ENCODE results near the gene PEX14.

The PEX14 gene

DNA sequence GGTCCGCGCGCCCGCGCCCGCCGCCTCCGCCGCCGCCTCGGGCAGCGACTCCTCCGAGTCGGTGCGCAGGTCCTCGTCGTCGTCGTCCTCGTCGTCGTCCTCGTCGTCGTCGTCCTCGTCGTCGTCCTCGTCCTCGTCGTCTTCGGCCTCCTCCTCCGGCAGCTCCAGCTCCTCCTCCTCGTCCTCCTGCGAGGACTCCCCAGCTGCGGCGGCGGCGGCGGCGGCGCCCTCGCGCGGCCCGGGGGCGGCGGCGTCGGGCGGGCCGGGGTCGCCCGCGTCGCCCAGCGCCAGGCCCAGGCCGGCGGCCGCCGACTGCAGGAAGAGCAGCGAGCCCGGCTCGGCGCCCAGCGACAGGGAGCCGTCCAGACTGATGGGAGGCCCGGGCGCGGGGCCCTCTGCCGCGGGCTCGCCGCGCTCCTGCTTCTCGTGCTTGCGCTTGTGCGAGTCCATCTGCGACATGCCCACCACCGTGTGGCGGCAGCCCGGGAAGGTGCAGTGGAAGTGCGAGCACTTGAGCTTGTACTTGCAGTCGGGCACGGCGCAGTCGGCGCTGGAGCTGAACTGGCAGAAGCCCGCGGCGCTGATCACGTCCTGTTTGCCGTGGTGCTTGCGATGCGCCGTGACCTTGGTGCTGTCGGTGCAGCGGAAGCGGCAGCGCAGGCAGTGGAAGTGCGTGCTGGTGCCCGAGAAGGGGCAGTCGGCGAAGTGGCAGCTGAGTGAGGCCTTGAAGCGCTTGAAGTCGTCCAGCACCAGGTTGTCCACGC is 164.4 kb downstream of the PEX14 start:
- TF ChIP-seq, protein P1, sequence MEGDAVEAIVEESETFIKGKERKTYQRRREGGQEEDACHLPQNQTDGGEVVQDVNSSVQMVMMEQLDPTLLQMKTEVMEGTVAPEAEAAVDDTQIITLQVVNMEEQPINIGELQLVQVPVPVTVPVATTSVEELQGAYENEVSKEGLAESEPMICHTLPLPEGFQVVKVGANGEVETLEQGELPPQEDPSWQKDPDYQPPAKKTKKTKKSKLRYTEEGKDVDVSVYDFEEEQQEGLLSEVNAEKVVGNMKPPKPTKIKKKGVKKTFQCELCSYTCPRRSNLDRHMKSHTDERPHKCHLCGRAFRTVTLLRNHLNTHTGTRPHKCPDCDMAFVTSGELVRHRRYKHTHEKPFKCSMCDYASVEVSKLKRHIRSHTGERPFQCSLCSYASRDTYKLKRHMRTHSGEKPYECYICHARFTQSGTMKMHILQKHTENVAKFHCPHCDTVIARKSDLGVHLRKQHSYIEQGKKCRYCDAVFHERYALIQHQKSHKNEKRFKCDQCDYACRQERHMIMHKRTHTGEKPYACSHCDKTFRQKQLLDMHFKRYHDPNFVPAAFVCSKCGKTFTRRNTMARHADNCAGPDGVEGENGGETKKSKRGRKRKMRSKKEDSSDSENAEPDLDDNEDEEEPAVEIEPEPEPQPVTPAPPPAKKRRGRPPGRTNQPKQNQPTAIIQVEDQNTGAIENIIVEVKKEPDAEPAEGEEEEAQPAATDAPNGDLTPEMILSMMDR (conservative IDR thresholded peaks at IDR 0.05; ENCODE audit: low read depth) = no peak
- peak overlapping the region; percentile 62 for H3K27ac ChIP-seq
- POLR2A ChIA-PET (ENCODE audit: low non-redundant PET) = no interaction called here
- no peak for DNase-seq (ENCODE audit: low spot score)
- CTCF ChIA-PET = no interaction called here

DNA sequence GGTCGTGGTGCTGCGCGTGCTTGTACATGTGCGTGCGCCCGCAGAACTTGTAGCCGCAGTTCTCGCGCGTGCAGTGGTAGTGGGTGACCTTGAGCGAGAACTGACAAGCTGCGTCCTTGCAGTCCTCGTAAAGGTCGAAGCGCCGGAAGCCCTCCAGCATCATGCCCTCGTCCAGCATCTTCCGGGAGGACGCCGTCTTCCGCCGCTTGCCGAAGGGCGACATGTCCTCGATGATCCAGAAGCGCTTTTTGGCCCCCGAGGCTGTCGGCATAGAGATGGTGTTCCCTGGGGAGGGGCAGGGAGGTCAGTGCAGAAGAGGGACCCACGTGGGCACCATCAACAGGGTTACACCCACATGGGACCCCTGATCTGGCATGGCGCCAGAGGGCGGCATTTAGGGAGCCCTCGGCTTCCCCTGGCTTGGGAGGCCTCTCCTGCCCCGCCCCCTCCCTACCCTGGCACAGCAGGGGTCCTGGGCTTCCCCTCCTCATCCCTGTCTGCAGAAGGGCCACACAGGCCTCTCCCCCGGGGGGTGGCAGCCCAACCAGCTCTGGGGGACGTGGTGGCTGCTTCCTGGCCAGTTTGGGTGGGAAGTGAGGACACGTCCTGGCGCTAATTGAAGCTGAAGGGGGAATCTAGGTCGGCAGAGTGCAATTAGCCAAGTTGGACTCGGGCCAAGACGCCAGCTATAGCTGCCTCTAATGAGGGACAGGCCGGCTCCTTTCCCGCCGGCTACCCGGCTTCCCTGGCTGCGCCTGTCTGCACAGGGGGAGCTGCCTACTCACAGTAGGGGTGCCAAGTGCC is 165.2 kb downstream of the PEX14 start:
- TF ChIP-seq, protein P1 (conservative IDR thresholded peaks at IDR 0.05; ENCODE audit: low read depth) = no peak
- POLR2A ChIA-PET (ENCODE audit: low non-redundant PET) = no interaction called here
- DNase-seq (ENCODE audit: low spot score) = no peak
- H3K27ac ChIP-seq = peak overlapping the region; percentile 62
- CTCF ChIA-PET = no interaction called here

DNA sequence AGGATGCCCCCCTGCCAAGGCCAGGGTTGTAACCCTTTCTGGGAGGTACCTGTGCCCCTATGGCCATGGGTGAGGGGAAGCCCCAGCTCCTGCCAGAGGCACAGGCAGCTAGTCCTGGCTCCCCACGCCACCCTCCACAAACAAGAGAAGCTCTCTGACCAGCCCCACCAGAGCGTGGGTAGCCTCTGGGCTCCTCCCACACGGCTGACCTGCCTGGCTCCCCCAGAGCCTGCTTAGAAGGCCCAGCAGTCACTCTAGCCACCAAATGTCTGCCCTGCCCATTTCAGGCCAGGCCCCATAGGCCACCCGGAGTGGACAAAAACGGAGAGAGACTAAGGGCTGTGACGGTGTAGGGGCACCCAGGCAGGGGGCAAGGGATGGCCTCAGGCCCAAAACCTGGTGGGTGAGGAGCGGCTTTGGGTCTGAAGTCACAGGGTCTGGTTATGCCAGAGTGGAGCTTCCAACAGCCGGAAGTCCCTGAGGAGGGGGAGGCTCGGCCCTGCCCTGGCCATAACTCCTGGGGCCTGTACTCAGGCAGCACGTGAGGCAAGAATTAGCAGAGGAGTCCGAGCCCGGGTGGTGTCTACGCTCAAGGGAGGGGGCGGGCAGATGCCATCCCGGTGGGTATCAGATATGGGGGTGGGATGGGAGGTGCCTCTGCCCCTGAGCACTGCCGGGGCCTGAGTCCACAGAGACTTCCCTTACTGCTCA is 166.2 kb downstream of the PEX14 start:
- TF ChIP-seq, protein P1 (conservative IDR thresholded peaks at IDR 0.05; ENCODE audit: low read depth) = no peak
- H3K27ac ChIP-seq = peak overlapping the region; percentile 62
- no peak for DNase-seq (ENCODE audit: low spot score)
- ChIA-PET CTCF (interaction anchor here (0.5 kb wide), 1 partner anchor 127 kb away, joined by 3 read pairs; no protein-coding TSS in a partner anchor), POLR2A (ENCODE audit: low non-redundant PET) (no interaction called here)

DNA sequence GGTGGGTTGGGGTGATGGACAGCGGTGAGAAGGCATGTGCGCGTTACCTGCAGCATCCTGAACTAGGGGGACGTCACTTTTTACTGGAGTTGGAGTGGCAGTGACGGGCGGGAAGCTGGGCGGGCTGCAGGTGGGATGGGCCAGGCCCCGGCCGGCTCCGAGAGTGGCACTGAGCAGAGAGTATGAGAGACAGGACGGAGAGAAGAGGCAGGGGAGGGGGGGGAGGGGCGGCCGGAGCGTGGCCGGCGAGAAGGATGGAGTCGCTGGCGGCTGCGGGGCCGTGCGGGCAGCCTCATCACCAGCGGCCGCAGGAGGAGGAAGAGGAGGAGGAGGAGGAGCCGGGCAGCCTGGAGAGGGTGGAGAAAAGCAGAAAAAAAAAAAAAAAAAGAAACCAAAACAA is 167.2 kb downstream of the PEX14 start:
- TF ChIP-seq, protein P1 (conservative IDR thresholded peaks at IDR 0.05; ENCODE audit: low read depth) = no peak
- POLR2A ChIA-PET (ENCODE audit: low non-redundant PET) = no interaction called here
- peak overlapping the region; percentile 62 for H3K27ac ChIP-seq
- CTCF ChIA-PET = no interaction called here
- DNase-seq (ENCODE audit: low spot score) = no peak

DNA sequence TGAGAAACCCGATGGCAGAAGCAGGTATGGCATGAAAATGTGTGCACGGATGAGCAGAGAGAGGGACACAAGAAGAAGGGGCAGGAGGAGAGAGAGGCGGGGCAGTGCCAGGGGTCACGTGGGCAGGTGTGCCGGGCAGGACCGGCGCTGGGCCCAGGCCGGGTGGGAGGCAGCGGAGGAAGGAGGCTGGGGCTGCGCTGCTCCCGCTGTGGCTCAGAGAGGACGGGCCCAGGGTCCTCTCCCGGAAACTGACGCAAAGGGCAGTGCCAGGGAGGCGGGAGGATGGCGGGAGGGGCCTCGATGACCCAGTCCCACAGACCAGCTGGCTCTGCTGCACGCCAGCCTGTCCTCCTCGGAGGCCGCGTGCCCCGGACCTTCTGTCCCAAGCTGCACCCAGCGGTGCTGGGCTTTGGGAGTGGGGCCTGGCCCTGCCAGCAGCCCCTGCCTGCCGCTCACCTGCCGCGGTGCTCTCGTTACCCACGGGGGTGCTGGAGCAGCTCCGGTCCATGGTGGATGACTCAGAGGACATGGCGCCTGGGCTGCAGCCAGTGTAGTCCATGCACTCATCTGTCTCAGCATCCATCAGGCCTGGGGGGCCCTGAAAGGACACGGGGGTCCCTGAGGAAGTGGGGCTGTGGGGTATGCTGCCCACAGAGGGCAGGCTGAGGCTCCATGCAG is 167.8 kb downstream of the PEX14 start:
- peak overlapping the region; percentile 83 for H3K27ac ChIP-seq
- TF ChIP-seq, protein P1 (conservative IDR thresholded peaks at IDR 0.05; ENCODE audit: low read depth) = no peak
- DNase-seq (ENCODE audit: low spot score) = no peak
- ChIA-PET CTCF (no interaction called here), POLR2A (ENCODE audit: low non-redundant PET) (no interaction called here)

Data from RWPE1 (cell line).